Measurements from ENCODE around the gene ELMOD3.
A peak's percentile ranks its signal among the peaks of the same experiment; 100 is the strongest.
"Not testable (repeated sequence)": the region's sequence is repeated elsewhere in the genome, so short reads cannot be mapped to it uniquely, and the experiment has no call there.

ELMOD3 gene

DNA sequence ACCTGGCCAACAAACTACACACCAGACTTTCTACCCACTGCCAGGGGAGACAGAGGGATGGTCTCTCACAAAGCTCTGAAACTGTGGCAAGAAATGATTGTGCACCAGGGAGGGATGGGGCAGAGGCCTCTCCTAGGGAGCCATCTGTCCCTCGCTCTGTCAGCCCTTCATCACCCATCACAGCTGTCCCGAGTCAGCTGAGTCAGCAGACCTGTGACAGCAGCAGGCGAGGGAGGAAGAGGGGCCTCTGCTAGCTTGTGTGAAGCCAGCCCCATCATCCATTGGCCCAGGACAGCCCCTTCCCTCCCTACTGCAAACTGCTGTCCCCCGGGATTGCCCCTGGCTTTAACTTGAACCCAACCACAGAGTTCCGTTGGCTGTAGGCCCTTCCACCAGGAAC lies 69.0 kb downstream of the ELMOD3 start:
- no peak for DNase-seq (ENCODE audit: low read depth in 2 of 2)

DNA sequence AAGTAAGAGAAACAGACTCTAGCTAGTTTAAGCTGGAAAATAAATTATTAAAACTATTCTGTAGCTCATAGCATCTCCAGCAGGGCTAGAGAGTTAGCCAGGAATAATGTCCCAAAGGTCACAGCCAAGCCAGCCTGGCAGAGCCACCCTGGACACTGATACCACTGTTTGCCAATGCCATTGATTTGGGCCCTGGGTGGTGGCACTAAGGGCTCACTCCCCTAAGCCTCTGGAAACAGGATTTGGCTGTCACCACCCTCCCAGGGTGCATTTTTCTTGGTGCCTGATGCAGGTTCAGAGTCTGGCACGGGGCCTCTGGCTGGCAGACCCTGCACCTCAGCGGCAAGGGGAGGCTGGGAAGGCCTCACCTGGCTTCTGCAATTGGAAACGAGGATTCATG lies 71.0 kb downstream of the ELMOD3 start:
- no peak for DNase-seq (ENCODE audit: low read depth in 2 of 2)

DNA sequence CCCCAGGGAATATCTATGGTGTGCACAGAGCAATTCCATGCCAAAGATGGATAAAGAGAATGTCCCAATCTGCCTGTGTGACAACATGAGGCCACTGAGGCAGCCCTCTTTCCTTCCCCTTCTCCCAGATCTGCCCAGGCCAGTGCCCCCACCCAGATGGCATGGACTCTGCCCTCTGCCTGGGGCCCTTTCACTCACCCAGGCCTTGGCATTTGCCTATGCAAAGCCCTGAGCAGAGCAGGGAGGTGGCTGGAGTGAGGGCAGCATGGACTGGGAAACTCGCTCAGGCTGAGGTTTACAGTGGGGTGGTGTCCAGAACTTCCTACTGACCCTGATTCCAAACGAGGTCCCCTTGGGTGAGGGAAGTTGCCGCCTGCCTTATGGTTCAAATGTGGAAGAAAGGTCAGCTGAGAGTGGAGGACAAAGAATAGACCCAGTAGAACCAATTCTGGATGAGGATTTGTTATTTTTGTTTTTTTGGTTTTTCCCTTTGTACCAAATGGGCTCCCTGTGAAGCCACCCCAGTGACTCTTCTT lies 72.8 kb downstream of the ELMOD3 start:
- no peak for DNase-seq (ENCODE audit: low read depth in 2 of 2)

GRCh38 chr2:85428343-85428881 lies 73.8 kb downstream of the ELMOD3 start:
- no peak for DNase-seq (ENCODE audit: low read depth in 2 of 2)

GRCh38 chr2:85429213-85429923 lies 74.8 kb downstream of the ELMOD3 start:
- DNase-seq (ENCODE audit: low read depth in 2 of 2) = no peak

DNA sequence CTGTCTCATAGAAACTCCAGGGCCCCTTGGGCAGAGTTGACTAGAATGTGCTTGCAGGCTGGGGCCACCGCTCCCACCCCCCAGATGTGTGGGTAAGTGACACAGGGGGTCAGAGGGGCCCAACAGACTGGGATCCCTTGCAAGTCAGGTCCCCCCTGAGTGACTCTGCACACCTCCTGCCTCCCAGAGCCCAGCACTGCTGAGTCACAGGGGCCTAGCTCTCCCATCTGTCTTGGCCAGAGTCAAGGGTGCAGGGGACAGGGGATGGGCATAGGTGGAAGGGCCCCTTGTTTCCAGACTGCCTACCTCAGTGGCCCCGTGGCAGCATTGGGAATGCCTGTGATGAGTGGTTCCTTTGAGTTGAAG lies 75.3 kb downstream of the ELMOD3 start:
- no peak for DNase-seq (ENCODE audit: low read depth in 2 of 2)

DNA sequence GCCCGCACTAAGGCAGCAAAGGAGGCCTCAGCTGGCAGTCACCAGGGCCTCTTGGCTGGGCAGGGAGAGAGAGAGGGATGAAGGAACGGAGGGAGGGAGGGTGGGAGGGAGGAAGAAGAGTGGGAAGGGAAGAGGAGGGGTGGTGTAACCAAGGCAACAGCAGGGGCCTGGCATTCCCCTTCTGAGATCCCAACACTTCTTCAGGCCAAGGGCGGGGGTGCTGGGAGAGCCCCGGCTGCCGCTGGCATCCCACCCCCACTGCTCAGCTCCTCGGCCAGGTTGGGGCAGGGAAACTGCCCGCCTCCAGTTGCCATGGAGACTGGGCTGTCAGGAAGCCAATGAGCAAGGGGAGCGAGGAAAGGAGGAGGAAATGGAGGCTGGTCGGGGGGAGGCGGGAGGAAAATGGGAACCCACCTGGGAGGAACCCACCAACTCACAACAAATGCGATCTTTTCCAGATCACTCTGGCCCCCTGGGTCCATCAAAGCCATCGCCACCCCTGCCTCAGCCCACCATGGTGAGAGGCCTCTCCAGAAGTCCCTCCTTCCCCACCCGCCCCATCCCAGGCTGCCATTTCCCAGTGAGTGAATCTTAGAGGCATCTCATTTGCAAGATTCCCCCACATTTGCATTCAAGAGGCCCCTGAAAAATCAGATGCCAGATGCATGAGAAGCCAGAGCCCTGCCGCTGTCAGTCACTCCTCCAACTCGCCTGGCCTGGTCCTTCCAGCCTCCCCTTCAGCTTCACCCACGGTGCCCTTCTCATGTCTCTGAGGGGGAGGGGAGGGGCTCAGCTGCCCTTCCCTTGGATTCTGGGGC lies 76.4 kb downstream of the ELMOD3 start:
- DNase-seq (ENCODE audit: low read depth in 2 of 2) = no peak

DNA sequence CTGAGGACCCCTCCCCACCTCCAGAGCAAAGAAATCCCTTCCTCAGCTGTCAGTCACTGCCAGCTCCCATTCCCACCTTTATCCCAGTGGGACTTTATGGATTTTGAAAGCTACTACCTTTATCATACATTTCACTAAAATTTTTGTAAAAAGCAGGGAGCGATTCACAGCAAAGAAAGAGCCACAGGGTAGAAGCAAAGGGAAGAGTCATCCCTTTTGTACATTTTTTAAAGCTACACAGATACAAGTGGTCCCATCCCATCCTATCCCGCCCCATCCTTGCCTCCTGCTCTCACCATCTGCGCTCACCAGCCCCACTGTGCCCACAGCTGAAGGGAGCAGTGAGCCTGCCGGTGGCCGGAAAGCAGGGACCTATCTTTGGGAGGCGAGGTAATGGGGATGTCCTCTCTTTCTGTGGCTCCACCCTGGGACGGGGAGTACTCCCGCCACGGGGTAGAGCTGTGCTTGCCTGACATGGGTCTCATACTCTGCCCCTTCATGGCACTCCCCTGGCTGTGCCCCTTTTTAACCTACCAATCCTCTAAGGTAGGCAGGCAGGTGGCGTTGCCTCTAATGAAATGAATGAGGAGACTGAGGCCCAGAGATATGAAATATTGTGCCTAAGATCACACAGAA lies 77.1 kb downstream of the ELMOD3 start:
- no peak for DNase-seq (ENCODE audit: low read depth in 2 of 2)

GRCh38 chr2:85433511-85434089 lies 79.0 kb downstream of the ELMOD3 start:
- DNase-seq (ENCODE audit: low read depth in 2 of 2) = no peak

- no peak for DNase-seq (ENCODE audit: low read depth in 2 of 2)
Measured at GRCh38 chr2:85434696-85435095, 80.1 kb downstream of the ELMOD3 start.

DNA sequence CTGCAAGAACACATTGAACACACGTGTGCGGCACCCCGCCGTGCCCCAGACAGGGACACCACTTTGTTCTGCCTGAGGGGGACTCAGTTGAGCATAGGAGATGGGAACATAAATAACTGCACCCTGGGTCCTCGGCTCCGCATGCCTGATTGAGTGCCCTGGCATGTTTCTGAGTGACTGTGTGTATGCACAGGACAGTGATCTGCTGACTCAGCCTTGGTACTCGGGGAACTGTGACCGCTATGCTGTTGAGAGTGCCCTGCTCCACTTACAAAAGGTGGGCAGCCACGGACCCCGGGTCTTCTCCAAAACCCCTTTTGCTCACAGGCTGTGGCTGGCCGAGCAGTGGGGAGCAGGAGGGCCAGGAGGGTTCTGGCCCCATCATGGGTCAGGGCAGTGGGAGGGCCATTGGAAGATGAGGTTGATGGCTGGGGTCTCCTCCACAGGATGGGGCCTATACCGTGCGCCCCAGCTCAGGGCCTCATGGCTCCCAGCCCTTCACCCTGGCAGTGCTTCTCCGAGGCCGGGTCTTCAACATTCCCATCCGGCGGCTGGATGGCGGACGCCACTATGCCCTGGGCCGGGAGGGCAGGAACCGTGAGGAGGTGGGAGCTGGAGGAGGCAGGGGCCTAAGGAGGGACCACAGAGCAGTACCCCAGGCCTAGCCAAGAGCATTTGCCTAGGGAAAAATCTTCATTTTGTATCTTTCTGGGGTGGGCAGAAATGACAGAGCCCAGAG lies 80.8 kb downstream of the ELMOD3 start:
- no peak for DNase-seq (ENCODE audit: low read depth in 2 of 2)

- DNase-seq (ENCODE audit: low read depth in 2 of 2) = no peak
Measured at GRCh38 chr2:85435981-85436835, 81.6 kb downstream of the ELMOD3 start.

- peak in 1 of 2 donors; percentile 12 for DNase-seq (ENCODE audit: low read depth in 2 of 2)
Measured at GRCh38 chr2:85436836-85437487, 82.4 kb downstream of the ELMOD3 start.

- peak; percentile 45 to 67 for DNase-seq (ENCODE audit: low read depth in 2 of 2)
Measured at GRCh38 chr2:85437488-85438200, 83.1 kb downstream of the ELMOD3 start.

- no peak for DNase-seq (ENCODE audit: low read depth in 2 of 2)
Measured at GRCh38 chr2:85438201-85439024, 83.8 kb downstream of the ELMOD3 start.

DNA sequence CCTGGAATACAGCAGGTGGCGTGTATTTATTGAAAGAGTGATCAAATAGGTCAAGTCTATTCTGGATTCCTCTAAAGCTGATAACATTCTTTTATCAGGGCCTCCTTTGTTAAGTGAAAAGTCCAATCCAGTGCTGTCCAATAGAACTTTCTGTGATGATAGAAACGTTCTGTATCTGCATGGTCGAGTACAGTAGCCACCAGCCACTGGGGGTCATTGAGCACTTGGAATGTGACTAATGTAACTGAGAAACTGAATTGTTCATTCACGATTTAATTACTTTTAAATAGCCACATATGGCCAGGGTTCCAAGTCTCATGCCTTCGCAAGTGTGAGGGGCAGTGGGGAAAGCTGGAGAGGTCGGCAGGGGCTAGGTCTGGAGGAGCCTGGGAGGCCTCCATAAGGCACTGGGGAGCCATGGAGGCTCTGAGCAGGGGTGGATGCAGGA lies 84.5 kb downstream of the ELMOD3 start:
- no peak for DNase-seq (ENCODE audit: low read depth in 2 of 2)

- not testable (repeated sequence) for DNase-seq (ENCODE audit: low read depth in 2 of 2)
Measured at GRCh38 chr2:85439569-85439968, 85.0 kb downstream of the ELMOD3 start.

DNA sequence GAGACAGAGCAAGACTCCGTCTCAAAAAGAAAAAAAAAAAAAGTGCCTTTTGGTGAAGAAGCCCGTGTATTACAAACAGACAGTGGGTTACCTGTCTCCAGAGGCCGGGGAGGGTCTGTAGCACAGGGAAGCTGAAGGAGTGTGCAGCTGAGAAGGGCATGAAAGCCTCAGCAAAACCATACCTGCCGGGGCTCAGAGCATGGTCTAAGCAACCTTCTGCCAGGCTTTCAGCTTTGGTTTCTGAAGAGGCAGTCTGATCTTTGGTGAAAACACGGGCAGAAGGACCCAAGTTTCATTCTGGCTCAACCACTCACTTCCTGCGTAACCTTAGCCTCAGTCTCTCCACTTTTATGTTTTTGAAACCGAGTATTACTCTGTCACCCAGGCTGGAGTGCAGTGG lies 85.4 kb downstream of the ELMOD3 start:
- no peak for DNase-seq (ENCODE audit: low read depth in 2 of 2)

Measured in stimulated activated CD4-positive, alpha-beta T cell treated with anti-CD3 and anti-CD28 coated beads, Interleukin-1b, Interleukin-23, amount 100 ng/mL, for 4 hours (primary cell).